NCI-H146 treated with DMSO at 0.1 percent for 48 hours (cell line): Measurements from ENCODE around the gene SCAI.
"Not testable (repeated sequence)": the region's sequence is repeated elsewhere in the genome, so short reads cannot be mapped to it uniquely, and the experiment has no call there.

Experiments
- DNase-seq: peaks from one replicate; lab custom pipeline; 2025; ENCODE audit not compliant: unreplicated experiment; lab: John Stamatoyannopoulos, UW

Gene SCAI

DNA sequence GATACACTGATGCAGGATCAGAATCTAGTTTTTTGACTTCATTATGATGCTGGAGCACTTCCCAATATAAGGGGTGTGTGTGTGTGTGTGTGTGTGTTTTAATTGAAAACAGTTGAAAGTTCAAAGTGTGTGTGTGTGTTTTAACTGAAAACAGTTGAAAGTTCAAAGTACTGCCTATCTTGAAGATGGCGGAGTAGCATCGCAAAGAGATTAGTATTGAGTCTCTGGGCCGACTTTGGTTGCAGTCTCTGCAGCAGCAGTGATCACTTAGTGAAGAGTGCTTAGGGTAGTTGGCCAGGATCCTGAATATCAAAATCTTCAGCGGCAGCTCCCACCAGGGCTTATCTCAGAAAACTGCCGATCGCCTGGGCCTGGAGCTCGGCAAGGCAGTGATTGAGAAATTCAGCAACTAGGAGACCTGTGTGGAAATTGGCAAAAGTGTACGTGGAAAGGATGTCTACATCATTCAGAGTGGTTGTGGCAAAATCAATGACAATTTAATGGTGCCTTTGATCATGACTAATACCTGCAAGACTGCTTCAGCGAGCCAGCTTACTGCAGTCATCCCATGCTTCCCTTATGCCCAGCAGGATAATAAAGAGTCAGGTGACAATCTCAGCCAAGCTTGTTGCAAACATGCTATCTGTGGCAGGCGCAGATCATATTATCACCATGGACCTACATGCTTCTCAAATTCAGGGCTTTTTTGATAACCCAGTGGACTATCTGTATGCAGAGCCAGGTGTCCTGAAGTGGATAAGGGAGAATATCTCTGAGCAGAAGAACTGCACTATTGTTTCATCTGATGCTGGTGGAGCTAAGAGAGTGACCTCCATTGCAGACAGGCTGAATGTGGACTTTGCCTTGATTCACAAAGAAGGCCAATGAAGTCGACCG lies 7.3 kb upstream of the SCAI start:
- DNase-seq = no peak

DNA sequence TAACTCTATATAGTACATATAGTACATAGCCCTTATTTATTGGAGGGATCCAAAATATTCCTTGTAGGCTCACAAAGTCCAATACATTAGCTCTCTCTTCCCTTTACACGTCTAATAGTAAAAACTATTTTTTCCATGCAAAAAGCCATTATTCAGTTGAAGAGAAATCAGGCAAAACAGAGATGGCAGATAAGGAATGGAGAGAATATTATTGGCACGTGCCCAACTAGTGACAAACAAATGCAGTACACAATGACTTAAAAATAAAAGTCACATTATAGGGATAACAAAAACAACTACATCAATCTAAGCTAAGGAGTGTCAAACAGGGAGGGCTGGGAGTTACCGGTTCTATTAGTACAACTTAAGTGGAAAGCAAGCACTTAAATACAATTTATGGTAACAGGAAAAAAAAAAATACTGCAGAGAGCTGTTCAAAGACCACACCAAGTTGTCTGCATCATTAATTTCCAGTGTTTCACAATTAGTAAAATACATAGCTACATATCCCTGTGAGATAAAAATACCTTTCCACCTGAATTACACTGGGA lies 4.1 kb upstream of the SCAI start:
- DNase-seq = no peak

DNA sequence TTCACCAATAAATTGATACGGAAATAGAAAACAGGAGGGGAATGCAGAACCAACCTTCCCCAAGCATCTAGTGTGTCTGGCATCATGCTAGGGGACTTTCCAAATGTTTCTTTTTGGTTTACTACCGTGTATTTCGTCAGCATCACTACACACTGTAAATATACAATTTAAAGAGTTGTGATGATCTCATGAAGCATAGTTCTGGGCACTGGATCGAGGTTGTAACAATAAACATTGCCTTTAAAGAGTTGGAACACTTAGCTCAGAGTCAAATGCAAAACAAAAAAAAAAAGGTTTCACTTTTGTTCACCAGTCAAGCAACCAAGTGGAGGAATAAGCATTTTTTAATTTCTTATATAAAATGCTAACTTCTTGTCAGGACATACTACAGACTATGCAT lies 2.9 kb upstream of the SCAI start:
- no peak for DNase-seq

DNA sequence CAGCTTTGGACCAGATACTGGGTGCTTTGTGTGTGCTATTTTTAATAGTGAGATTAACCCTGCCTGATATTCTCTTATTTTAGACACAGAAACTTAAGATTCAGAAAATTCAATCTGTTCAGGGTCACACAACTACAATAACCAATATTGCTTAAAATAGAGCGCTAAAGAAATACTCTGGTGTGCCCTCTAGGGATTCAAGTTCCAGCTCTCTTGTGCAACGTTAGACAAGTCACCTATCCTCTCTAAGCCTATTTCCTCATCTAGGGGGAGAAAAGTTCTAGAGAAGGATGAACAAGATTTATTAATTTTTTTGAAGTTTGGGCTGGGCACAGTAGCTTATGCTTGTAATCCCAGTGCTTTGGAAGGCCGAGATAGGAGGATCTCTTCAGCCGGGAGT lies 2.1 kb upstream of the SCAI start:
- no peak for DNase-seq

DNA sequence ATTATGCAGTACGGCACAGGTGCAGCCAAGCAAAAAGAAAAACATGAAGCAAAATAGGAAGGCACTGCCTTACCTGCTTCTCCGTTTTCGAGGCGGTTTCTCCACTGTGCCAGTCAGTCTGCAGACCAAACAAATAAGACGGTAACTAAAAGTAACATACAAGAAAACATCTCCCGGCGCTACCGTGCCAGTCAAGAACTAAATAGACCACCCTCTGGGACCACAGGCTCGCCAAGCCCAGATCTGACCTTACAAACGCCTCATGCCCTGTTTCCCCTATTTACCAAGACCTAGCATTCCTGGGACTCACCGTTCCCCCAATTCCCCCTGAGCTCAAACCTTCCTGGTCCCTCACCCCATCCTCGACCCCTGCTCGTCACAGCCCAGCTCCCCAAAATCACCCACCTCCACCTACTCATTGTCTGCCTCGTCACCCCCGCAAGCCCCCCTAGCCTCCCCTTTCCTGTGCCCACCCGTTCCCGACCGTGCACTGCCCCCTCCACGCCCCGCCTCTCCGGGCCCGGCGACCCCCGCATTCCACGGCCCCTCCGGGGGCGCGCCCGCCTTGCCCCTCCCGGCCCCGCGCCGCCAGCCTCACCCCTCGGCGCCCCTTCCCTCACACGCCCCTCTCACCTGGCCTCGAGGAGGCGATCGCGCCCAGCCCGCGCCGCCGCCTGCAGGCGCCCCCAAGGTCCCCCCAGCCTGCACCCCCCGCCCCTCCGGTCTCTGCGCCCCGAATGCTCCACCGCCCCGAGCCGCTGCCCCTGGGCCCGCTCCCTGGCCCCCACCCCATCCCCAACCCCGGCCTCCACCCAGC lies 560 bp downstream of the SCAI start:
- DNase-seq = no peak

DNA sequence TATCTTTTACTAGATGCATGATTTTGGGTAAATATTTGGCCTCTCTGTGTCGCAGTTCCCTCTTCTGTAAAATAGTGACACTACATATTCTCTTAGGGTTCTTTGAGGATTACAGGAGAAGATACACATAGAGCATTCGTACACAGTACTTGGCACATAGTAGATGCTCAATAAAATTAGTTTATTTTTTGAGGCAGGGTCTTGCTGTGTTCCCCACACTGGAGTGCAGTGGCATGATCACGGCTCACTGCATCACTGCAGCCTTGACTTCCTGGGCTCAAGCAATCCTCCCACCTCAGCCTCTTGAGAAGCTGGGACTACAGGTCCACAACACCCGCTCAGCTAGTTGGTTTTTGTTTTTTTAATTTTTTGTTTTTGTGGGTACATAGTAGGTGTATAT lies 1.6 kb downstream of the SCAI start:
- DNase-seq = no peak

DNA sequence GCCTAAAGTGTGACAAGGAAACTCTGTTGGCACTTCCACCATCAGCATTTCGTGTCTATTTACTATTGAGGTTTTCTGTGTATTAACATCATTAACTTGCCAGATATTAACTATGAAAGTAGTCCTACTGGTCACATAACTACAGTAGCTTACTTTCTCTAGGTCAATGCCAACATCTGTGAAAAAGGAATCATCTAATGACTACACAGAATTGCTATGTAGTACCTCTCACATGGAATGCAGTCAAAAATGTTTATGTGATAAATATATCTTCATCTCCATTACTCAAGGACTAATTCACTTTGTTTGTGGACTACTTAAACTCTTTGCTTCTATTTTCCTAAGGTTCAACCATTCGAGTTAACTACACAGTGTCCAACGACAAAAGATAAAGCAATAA lies 2.1 kb downstream of the SCAI start:
- no peak for DNase-seq

DNA sequence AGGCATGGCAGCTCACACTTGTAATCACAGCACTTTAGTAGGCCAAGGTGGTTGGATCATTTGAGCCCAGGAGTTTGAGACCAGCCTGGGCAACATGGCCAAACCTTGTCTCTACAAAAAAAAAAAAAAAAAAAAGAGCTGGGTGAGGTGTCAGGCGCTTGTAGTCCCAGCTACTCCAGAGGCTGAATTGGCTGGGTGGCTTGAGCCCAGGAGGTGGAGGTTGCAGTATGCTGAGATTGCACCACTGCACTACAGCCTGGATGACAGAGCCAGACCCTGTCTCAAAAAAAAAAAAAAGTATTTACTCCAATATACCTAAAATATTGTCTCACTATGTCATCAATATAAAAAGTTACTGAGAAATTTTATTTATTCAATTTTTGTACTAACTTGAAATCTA lies 2.8 kb downstream of the SCAI start:
- DNase-seq = no peak

DNA sequence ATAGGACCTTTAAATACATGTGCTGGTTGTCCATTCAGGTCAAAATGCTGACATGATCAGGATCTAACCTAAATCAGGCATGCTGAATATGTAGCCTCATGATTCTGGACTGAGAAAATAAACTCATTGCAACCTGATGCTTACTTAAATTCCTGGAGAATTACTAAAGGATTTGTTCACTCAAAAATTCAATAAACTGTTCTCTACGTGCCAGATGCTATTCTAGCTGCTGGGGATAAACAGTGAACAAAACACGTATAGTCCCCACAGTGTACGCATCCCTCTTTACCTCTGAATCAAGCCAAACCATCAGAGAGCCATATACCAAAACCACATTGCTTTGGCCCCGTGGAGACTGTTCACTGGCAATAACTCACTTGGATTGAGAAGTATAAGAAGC lies 6.1 kb downstream of the SCAI start:
- no peak for DNase-seq

DNA sequence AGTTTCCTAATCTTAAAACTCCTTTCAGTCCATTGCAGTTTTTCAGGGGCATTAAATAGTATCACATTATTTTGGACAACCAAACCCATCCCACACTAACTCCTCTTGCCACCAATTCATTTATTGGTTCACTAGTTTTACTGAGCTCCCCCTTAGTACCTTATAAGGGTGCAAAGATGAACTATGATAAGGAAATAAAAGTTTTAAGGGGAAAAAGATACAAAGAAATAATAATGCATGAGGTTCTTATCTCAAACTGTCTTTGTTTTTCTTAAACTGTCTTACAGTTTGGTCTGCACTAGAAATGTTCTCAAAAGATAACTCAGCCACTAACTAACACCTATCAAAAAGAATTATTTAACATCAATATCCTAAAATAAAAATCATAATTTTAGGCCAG lies 8.4 kb downstream of the SCAI start:
- no peak for DNase-seq

DNA sequence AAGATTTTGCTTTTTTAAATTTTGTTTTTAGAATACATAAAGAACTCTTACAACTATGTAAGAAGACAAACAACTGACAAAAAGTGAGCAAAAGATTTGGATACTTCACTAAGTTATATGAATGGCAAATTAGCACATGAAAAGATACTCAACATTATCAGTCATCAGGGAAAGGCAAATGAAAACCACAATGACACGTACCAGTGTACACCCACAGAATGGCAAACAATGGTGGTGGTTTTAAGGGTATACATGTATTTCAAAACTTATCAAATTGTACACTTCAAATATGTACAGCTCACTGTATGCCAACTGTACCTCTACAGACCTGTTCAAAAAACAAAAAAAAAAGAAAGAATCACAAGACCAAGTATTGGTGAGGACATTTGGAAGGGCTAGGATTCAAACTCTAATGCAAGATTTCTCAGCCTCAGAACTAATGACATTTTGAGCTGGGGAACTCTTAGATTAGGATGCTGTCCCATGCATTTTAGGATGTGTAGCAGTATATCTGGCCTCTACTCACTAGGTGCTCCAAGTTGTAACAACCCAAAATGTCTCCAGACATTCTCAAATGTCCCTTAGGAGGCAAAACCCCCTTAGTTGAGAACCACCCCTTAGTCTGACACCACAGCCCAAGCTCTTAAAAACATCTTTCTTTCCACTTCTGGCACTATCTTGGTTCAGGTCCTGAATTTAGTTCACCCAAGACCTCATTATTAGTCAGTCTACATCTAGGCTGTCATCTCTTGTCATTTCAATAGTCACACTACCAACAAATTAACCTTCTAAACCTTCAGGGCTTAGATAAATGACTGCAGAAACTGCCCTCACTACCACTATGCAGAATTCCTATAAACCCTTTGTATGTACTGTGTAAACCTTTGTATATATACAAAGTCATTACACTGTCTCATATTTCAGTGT lies 9.7 kb downstream of the SCAI start:
- no peak for DNase-seq

DNA sequence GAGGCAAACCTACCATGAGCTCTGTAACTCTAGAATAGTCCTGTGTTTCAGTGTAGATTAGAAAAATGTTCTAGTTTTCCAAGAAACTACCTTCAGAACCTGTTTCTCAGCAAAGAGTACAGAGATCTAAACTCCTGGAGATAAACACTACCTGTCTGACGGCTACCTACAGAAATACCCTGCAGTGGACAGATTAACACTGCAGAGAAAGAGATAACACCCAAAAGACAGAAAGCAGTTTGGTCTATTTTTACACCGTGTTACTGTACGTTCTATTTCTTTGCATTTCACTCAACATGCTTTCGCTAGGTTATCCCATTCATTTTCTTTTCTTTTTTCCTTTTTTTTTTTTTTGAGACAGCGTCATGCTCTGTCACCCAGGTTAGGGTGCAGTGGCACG lies 11.6 kb downstream of the SCAI start:
- DNase-seq = no peak

DNA sequence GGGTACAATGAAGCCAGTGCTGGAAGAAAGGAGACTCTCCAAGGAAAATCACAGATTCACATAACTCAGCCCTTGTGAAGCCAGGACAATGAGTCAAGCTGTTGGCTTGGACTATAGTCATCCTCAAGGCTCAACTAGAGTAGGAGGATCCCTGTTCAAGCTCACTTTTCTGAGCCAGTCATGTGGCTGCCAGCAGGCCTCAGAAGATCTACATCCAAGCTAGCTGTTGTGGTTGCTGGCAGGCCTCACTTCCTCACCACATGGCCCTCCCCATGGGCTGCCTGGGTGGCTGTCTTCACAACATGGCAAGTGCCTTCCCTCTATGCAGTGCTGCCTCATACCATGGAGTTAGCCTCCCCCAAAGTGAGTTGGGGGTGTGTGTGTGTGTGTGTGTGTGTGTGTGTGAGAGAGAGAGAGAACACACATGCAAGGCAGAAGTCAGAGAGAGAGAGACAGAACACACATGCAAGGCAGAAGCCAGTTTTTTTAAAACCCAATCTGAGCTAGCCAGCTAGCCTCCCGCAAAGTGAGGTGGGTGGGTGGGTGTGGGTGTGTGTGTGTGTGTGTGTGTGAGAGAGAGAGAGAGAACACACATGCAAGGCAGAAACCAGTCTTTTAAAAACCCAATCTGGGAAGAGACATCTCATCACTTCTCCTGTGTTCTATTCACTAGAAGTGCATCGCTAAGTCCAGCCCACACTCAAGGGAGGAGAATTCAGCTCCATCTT lies 17.1 kb downstream of the SCAI start:
- no peak for DNase-seq

DNA sequence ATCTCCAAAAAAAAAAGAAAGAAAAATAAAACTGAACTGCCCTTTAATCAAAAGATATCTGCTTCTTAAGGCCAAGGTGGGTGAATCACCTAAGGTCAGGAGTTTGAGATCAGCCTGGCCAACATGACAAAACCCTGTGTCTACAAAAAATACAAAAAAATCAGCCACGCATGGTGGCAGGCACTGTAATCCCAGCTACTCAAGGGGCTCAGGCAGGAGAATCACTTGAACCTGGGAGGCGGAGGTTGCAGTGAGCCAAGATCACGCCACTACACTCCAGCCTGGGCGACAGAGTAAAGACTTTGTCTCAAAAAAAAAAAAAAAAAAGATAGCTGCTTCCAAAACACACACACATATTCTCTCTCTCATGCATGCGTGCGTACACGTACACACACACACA lies 17.8 kb downstream of the SCAI start:
- no peak for DNase-seq

DNA sequence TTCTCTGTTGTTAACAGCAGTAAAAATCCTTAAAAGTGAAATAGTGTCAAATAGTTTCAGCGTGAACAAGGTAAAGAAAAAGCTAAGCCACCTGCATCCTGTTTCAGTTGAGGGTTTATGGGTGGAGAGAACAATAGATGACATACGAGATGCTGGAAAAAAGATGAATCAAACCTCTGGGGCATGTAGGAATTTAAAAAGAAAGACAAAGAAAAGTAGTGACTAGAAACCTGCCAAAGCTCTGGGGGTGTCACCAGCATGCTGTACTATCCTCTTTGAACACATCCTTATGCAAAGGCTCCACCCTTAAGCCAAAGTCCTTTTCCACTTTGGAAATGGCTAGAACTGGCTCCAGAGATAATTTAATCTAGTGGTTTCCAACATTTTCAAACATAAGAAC lies 22.2 kb downstream of the SCAI start:
- peak; percentile 7 for DNase-seq

DNA sequence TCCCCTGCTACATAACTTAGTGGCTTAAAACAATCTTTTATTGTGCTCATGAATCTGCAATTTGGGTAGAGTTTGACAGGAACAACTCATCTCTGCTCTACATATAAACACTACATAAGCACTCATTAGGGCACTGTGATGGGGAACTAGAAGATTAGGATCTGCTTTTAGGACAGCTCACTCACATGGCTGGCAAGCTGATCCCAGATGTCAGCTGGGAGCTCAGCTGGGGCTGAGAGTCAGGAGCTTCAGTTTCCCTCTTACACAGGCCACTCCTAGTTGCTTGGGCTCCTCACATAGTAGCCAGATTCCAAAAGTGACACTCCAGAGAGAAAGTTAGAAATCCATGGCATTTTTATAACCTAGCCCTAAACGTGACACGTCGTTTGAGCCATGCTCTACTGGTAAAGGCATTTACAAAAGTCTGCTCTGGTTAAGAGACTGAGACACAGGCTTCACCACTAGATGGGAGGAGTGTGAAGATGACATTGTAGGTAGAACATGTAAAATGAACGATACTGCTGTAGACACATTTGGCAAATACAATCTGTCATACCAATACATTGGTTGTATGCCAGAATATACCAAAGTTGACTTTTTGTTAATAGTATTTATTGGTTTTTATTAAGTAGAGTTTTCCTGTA lies 23.6 kb downstream of the SCAI start:
- DNase-seq = no peak

DNA sequence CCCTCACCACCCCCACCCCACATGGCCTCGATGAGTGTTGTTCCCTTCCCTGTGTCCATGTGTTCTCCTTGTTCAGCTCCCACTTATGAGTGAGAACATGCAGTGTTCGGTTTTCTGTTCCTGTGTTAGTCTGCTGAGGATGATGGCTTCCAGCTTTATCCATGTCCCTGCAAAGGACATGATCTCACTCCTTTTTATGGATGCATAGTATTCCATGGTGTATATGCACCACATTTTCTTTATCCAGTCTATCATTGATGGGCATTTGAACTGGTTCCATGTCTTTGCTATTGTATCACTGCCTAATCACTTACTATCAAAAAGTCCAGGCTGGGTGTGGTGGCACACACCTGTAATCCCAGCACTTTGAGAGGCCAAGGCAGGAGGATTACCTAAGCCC lies 24.6 kb downstream of the SCAI start:
- not testable (repeated sequence) for DNase-seq

DNA sequence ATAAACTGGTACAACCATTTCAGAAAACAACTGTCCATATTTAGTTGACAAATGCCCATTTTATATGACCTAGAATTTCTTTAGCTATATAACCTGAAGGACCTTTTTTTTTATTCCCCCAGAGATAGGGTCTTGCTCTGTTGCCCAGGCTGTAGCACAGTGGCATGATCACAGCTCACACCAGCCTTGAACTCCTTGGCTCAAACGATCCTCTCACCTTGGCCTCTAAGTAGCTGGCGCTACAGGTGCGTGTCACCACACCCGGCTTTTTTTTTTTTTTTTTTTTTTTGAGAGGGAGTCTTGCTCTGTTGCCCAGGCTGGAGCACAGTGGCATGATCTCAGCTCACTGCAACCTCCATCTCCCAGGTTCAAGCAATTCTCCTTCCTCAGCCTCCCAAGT lies 28.8 kb downstream of the SCAI start:
- not testable (repeated sequence) for DNase-seq

DNA sequence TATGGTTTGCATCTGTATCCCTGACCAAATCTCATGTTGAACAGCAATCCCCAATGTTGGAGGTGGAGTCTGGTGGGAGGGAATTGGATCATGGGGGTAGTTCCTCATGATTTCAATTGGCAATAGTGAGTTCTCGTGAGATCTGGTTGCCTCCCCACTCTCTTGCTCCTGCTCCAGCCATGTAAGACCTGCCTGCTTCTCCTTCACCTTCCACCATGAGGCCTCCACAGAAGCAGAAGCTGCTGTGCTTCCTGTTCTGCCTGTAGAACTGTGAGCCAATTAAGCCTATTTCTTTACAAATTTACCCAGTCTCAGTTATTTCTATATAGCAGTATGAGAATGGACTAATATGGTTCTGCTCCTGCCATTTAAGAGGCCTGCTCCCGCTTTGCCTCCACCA lies 32.9 kb downstream of the SCAI start:
- DNase-seq = no peak

DNA sequence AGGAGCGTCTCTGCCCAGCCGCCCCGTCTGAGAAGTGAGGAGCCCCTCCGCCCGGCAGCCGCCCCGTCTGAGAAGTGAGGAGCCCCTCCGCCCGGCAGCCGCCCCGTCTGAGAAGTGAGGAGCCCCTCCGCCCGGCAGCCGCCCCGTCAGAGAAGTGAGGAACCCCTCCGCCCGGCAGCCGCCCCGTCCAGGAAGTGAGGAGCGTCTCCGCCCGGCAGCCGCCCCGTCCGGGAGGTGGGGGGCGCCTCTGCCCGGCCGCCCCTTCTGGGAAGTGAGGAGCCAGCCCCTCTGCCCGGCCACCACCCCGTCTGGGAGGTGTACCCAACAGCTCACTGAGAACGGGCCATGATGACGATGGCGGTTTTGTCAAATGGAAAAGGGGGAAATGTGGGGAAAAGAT lies 34.8 kb downstream of the SCAI start:
- not testable (repeated sequence) for DNase-seq
